ENCODE results near the gene SMAD6.

DNA sequence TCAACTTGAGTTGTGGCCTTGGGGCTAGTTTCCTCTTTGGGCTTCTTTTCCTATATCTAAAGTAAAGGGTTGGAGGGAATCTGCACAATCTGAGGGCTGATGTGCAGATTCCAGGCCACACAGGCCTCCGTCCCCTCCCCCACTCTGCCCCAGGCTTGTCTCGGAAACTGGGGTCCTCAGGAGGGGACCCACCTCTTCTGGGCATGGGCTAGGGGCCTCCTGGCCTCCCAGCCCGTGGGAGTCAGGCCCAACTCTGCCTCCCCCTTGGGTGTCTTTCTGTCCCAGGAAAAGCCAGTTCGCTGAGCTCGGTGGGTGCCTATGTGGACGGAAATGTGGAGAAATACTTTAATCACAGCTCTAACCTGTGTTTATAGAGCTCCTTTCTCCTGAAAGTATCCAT, 4.8 kb downstream of the SMAD6 start:
- TF ChIP-seq, protein P1, sequence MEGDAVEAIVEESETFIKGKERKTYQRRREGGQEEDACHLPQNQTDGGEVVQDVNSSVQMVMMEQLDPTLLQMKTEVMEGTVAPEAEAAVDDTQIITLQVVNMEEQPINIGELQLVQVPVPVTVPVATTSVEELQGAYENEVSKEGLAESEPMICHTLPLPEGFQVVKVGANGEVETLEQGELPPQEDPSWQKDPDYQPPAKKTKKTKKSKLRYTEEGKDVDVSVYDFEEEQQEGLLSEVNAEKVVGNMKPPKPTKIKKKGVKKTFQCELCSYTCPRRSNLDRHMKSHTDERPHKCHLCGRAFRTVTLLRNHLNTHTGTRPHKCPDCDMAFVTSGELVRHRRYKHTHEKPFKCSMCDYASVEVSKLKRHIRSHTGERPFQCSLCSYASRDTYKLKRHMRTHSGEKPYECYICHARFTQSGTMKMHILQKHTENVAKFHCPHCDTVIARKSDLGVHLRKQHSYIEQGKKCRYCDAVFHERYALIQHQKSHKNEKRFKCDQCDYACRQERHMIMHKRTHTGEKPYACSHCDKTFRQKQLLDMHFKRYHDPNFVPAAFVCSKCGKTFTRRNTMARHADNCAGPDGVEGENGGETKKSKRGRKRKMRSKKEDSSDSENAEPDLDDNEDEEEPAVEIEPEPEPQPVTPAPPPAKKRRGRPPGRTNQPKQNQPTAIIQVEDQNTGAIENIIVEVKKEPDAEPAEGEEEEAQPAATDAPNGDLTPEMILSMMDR (IDR thresholded peaks at IDR 0.05), result no peak
- TF ChIP-seq POLR2A (IDR thresholded peaks at IDR 0.05) (no peak), POLR2AphosphoS5 (IDR thresholded peaks at IDR 0.05) (no peak)

Data from prostate gland (tissue), 2 donors.